Omental fat pad (tissue), 4 donors: ENCODE data around the gene CFHR1. TPM values are rescaled to one million over a fixed set of nuclear protein-coding genes. Genes with fewer than 3 reads are reported as not detected.
"Not testable (repeated sequence)": the region's sequence is repeated elsewhere in the genome, so short reads cannot be mapped to it uniquely, and the experiment has no call there.

Source experiments
- ATAC-seq: fragments of 150-250 bp; one replicate; pipeline ENCODE4 v1.9.1; 2016; ENCODE audit warnings: mild to moderate bottlenecking, moderate library complexity; ENCODE audit not compliant: low FRiP score
- DNase-seq: peaks from one replicate; pipeline ENCODE4 v3.0.0-alpha.2; 2019; ENCODE audit warnings: low spot score
- total RNA-seq, 4 donors: library from RNA; depleted of rRNA; stranded (reverse); fragments of >200 nt; gene quantifications; one replicate each; pipeline ENCODE4 v1.1.0, GENCODE V29; 2016
- TF ChIP-seq, protein P1 (sequence below), 3 donors: fragments of 450-650 bp; IDR thresholded peaks; one replicate each; pipeline ENCODE4 v1.5.1; 2016 to 2017; ENCODE audit warnings: antibody characterized with exemption in 3 of 3, mild to moderate bottlenecking in 3 of 3, moderate library complexity in 2 of 3

The CFHR1 gene
- under 1 TPM in 1 of 4 donors, not detected in 3; 0.84 TPM for total RNA-seq

DNA sequence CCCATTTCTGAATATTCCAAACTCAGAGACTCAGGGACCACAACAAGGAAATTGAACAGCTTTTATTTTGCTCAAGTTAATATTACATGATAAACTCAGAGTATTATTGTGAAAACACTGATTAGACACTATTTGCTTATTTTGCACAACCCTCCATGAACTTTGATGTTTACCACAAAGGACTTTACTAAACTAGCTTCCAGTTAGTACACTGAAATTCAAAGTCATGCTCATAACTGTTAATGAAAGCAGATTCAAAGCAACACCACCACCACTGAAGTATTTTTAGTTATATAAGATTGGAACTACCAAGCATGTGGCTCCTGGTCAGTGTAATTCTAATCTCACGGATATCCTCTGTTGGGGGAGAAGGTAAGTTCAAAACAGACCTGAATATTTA, at the start of gene CFHR1:
TSS of gene CFHR1 (plus strand) at position 201 of the 400 bp plus-strand sequence. CDS start at position 315, 114 bp downstream.
- ATAC-seq, DNase-seq: not testable (repeated sequence)

DNA sequence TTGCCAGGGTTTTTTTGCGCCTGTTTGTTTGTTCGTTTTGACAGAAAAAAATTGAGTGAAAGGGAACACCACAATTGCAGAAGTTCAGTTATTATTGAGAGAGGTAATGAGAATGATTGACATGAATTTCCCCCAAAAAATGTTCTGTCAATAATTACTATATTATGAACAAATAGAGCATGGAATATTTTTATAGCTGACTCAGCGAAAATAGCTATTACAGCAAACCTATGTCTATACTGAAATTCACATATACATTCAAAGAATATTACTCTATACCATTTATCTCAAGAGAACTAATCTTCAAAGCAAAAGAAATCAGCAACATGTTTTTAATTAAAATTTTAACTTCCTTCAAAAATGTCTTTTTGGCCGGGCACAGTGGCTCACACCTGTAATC, 49.7 kb upstream of the CFHR1 start:
- ATAC-seq, DNase-seq: not testable (repeated sequence)

DNA sequence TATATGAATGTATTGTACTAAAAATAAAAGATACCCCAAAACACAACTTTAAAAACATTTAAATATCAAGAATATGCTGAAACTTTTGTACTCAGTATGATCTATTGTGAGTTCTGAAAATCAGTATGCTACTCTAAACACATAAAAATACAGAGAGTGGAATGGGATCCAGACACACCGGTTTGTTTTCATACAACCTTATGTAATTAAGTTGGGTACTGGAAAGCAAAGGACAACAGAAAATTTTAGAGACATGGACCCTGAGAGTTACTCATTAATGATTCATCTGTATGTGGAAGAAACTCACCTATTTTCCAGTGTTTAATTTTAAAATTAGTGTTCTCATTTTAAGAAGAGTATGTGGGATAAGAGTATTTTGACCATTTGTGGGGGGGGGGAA, 45.8 kb upstream of the CFHR1 start:
- TF ChIP-seq, protein P1, sequence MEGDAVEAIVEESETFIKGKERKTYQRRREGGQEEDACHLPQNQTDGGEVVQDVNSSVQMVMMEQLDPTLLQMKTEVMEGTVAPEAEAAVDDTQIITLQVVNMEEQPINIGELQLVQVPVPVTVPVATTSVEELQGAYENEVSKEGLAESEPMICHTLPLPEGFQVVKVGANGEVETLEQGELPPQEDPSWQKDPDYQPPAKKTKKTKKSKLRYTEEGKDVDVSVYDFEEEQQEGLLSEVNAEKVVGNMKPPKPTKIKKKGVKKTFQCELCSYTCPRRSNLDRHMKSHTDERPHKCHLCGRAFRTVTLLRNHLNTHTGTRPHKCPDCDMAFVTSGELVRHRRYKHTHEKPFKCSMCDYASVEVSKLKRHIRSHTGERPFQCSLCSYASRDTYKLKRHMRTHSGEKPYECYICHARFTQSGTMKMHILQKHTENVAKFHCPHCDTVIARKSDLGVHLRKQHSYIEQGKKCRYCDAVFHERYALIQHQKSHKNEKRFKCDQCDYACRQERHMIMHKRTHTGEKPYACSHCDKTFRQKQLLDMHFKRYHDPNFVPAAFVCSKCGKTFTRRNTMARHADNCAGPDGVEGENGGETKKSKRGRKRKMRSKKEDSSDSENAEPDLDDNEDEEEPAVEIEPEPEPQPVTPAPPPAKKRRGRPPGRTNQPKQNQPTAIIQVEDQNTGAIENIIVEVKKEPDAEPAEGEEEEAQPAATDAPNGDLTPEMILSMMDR (IDR thresholded peaks at IDR 0.05): no peak
- DNase-seq (no peak), ATAC-seq (no peak)

DNA sequence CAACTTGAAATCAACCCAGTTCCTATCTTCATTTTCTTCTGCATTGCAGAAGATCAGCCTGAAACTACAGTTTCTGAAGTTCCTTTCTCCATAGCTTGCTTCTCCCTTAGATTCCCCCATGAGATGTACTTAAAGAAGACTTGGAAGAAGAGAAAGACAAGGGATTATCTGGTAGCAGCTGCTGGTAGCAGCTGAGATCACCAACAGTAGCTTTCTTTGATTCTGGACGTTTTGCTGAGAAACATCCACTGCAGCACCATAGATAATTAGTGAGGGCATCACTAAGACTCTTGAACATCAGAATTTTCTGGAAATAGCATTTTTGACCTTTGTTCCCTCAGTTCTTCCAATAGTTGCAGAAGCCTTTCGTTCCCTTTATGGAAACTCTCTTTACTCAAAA, 45.4 kb upstream of the CFHR1 start:
- ATAC-seq (no peak), DNase-seq (no peak)
- TF ChIP-seq, protein P1 (IDR thresholded peaks at IDR 0.05): no peak

DNA sequence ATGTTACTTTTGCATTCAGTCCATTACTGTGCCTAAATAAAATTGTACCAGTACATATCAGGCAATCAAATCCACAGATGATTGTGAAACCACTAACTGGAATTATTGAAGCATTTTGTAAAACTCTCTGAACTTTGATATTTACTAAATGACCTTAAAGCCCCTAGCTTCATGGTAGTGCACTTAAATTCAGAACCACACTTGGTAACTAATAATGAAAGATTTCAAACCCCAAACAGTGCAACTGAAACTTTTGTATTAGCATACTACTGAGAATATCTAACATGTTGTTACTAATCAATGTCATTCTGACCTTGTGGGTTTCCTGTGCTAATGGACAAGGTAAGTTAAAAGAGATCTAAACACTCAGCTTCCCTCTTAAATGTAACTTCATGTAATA, 44.9 kb upstream of the CFHR1 start, which contains the start of gene CFHR3:
TSS of gene CFHR3 (plus strand) at position 238 of the 400 bp plus-strand sequence. CDS start at position 285, 47 bp downstream.
- no peak for DNase-seq
- no peak for ATAC-seq
- TF ChIP-seq, protein P1 (IDR thresholded peaks at IDR 0.05): no peak

DNA sequence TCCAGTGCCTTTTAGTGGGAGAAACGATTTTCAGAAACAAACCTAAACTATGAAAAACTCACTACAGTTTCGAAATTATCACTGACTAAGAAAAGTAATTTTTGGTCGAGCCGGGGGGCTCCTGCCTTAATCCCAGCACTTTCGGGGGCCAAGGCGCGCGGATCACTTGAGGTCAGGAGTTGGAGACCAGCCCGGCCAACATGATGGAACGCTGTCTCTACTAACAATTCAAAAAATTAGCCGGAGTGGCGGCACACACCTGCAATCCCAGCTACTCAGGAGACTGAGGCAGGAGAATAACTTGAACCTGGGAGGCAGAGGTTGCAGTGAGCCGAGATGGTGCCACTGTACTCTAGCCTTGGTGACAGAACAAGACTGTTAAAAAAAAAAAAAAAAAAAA, 41.9 kb upstream of the CFHR1 start:
- ATAC-seq (no peak), DNase-seq (no peak)
- TF ChIP-seq, protein P1 (IDR thresholded peaks at IDR 0.05): no peak

DNA sequence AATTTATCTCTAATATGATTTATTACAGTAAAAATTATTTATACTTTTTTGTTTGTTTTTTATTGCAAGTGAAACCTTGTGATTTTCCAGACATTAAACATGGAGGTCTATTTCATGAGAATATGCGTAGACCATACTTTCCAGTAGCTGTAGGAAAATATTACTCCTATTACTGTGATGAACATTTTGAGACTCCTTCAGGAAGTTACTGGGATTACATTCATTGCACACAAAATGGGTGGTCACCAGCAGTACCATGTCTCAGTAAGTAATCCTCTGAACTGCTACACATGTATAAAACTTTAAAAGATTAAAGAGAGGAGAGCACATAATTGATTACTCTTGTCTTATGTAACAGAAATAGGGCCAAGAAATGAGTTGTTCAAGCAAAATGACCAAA, 40.4 kb upstream of the CFHR1 start:
- ATAC-seq: no peak

DNA sequence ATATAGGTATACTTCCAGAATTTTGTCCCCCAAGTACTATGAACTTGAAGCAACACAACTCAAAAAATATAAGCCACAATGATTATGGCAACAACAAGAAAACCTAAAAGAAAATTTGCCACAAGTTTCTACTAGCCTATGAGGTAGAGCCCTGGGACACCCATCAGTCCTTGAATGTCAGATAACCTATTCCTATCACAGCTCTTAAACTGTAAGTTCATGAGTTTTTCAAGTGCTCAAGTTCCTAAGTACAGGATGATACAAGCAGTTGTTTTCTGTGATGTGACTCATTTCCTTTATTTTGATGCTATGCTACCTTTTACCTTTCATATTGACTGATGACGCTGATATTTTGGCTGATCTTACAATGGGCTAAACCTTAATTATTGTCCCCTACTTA, 28.3 kb upstream of the CFHR1 start:
- not testable (repeated sequence) for ATAC-seq, DNase-seq

More for the DNA sequence above, 40.4 kb upstream of the CFHR1 start:
- TF ChIP-seq, protein P1 (IDR thresholded peaks at IDR 0.05): no peak
- DNase-seq: no peak

DNA sequence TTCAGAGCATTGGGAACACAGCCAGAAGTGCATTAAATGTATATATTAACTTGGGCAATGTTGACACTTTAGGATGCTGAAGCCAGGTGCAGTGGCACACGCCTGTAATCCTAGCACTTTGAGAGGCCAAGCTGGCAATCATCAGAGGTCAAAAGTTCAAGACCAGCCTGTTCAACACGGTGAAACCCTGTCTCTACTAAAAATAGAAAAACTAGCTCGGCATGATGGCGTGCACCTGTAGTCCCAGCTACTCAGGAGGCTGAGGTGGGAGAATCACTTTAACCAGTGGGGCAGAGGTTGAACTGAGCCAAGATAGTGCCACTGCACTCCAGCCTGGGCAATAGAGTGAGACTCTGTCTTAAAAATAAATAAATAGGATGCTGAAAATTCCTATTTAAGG, 25.4 kb upstream of the CFHR1 start:
- ATAC-seq, DNase-seq: not testable (repeated sequence)
